ES-I3 (cell line): ENCODE results near the gene SMYD3.

Experiments used
- H3K36me3 ChIP-seq: 2 replicates; pipeline ENCODE4 v1.6.1; 2013; ENCODE audit warnings: mild to moderate bottlenecking, low read length, control low read depth, moderate library complexity; ENCODE audit not compliant: insufficient read depth
- H3K4me1 ChIP-seq: 2 replicates; pipeline ENCODE4 v1.6.1; 2013; ENCODE audit warnings: mild to moderate bottlenecking, control low read depth, low read length; ENCODE audit not compliant: insufficient read depth
- H3K9ac ChIP-seq: 2 replicates; pipeline ENCODE4 v1.6.1; 2013; ENCODE audit warnings: low read depth, mild to moderate bottlenecking, low read length, moderate library complexity
- H3K9me3 ChIP-seq: 2 replicates; pipeline ENCODE4 v1.6.1; 2013; ENCODE audit warnings: mild to moderate bottlenecking, low read length, moderate library complexity; ENCODE audit not compliant: control insufficient read depth, insufficient read depth

Gene SMYD3

DNA sequence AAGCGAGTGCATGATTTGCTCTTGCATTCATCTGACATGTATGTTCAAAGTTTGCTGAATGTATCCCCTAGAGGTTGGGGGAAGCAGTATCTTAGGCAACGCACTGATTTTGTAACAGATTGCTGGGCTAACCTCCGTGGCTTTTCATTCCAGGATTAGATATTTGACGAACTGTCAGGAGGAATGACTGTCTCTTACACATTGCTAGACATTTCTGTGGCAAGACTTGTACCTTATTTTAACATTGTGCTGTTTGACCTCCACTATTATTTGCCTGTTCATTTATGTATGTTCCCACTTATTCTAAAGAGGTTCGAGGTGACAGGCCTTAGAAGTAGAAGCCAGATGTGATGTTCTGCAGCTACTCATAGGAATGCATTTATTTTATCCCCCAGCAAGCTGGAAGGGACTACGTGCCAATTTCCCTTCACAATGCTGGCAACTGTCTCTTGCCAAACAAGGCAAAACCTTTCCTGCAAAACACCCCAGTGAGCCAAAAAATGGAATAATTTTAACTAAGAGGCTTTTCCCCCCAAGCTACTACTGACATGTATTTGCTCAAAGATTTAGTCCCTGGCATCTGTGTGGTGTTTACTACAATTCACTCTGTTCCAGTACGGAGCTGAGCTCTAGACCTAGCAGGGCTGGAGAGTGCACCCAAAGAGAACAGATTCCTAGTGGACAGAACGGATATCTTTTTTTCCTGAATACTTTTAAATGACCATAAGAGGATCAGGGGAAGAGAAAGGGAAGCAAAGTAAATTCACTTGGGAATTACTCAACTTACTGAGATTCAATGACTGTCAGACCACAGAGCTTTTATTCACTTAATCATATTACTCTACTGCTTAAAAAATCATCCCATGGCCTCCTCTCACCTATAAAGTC lies 646.2 kb downstream of the SMYD3 start:
- Histone ChIP-seq H3K4me1 (peaks cover under 1% of the 10 kb centered on the region; the same call in 1 of the 2 replicates), H3K36me3 (no peaks in the 10 kb centered on the region), H3K9me3 (no peaks in the 10 kb centered on the region), H3K9ac (no peak overlapping the region)

DNA sequence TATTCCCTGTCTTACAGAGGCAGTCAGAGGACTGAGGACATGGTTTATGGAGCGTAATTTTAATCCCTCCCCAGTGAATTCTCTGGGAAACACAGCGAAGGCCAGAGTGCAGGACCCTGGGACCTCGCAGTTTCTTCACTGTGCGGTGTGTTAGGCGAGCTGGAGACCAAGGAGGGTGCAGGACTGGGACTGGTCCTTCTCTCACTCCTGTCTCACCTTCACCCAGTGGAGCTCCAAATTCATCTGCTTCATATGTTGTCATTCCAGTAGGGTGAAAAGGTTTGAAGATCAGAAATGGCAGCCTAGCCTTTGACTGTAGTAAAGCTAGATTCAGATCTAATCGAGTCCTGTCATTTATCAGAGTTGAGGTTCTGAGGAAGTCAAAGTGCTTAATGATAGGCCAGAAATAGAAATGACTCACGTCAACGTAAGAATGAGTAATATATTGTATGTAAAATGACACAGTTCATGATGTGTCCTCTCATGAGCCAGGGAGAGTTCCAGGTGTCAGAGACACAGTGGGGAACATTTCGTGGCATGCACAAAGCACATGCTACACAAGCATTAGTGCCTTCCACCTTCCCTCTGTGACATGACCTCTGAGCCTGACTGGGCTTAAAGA lies 647.5 kb downstream of the SMYD3 start:
- Histone ChIP-seq H3K36me3 (no peaks in the 10 kb centered on the region; the same call in 1 of the 2 replicates), H3K9ac (no peak overlapping the region), H3K9me3 (no peaks in the 10 kb centered on the region), H3K4me1 (peaks cover 7% of the 10 kb centered on the region; the same call in 1 of the 2 replicates)

DNA sequence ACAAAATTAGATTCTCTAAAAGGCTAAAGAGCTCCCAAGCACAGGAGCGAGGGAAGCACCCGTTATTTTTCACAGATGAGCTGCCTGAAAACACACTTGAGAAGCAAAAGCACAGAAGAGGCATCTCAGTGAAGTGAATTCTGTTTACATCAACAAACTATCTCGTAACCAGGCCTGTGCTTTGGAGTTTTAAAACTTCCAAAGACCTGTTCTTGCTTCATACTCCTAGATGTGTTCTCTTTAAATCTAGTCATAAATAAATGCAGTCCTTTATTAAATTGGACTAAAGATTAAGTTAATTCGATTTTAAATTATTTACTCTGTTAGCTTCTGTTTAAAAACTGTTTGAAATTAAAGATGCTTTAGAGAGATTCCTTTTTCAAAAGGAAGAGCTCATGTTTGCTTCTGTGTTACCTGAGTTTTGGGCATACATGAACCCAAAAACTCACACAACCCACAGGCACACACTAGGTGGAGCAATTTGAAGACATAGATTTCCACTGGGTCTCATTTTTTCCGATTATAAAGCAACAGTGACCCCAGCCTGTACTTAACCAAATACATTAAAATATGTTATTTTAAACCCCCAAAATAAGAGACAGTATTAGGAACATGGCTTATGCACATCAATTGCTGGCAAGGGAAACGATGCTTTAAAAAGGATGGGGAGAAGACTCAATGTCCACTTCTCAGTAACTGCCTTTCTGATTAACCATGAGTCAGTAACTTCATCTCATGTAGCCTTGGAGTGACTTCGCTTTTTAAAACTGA lies 648.2 kb downstream of the SMYD3 start:
- no peak overlapping the region for H3K9ac ChIP-seq
- no peaks in the 10 kb centered on the region; the same call in 1 of the 2 replicates for H3K36me3 ChIP-seq
- H3K4me1 ChIP-seq, result peaks cover 7% of the 10 kb centered on the region; the same call in 1 of the 2 replicates
- H3K9me3 ChIP-seq, result no peaks in the 10 kb centered on the region

DNA sequence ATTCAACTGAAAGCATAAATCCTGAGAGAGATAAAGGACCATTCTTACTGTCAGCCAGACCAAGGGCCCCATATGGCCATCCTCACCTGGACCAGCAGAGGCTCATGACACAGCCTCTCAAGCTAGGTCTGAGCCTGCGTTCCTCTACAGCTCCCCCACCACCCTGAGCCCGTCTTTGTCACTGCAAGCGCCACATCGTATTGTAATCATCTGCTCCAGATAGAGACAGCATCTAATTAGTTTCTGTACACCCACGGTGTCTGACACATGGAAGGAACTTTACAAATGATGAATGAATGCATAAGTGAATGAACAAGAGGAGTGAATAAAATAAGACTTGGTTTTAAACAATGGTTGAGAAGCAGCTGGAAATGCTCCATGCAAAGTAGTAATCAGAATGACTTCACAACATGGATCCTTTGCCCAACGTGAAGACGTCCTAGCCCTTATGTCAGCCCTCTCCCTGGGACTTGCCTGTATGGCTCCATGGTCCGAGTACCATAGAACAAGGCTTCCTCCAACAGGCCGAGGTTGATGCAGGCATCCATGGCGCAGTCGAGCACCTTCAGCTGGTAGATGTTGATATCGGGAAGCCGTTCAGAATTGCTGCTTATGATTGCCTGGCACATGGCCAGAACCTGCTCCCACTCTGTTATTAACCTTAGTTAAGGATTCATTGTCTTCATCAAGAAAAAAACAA lies 648.9 kb downstream of the SMYD3 start:
- Histone ChIP-seq H3K36me3 (no peaks in the 10 kb centered on the region; the same call in 1 of the 2 replicates), H3K9me3 (no peaks in the 10 kb centered on the region), H3K9ac (no peak overlapping the region), H3K4me1 (peaks cover 7% of the 10 kb centered on the region; the same call in 1 of the 2 replicates)

DNA sequence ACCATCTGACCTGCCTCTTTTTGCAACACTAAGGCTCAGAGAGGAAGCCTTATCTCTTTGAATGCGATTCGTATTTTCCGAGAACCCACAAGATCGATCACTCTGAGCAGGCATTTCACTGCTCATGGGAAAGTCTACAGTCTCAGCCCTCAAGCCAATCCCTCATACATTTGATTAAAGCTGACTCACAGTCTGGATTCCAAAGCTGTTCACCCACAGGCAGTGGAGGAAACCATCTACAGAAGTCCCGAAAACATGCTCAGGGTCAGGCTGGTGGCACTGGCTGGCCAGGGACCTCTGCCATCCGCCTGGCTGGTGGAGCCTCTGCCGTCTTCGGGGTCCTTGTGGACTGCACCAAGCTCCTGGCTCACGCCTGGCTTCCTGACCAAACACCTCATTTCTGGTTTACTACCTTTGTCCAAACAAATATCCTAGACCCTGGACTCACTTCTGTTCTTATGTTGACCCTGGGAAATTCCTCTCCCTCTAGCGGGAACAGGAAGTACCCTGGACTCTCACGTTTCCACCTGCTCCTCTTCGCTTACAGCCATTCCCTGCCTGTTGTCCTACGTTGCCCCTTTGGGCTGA lies 650.0 kb downstream of the SMYD3 start:
- H3K36me3 ChIP-seq, result no peaks in the 10 kb centered on the region; the same call in 1 of the 2 replicates
- no peaks in the 10 kb centered on the region for H3K9me3 ChIP-seq
- no peak overlapping the region for H3K9ac ChIP-seq
- H3K4me1 ChIP-seq, result peaks cover 7% of the 10 kb centered on the region; the same call in 1 of the 2 replicates

DNA sequence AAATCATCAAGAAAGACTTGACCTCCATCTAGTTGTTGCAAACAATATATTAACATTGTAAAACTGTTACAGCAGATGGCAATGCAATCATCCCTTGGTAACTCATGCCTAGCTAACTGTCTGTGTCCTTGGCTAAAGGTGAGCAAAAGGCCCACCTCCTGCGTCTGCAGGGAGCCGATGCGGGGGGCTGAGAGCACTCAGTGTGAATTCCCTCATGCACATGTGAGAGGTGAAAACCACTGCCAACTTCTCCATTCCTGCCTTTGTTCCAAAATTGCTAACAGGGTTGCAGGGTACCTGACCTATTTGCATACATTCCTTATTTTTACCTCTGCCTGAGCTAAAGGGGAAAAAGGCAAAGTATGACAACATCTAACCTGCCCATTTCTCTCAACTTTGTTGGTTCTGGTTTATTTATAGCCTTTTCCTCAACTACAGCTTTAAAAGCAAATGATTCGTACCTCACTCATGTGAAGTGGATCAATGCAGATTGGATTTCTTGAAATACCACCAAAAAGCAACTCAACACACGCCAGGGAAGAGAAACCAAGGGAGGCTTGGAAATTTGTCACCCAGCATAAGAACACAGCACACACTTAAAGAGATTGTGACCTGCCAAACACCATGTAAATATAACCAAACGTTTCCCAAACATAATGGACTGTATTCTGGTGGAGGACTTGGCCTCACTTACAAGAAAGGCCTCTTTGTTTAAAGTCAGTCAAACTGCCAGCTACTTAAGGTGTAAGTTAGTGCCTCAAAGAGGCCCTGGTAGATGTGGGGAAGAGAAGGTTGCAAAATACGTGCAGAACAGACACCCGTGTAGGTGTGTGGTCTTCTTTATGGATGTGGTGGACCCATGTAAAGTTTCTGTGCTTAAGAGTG lies 651.0 kb downstream of the SMYD3 start:
- H3K36me3 ChIP-seq, result no peaks in the 10 kb centered on the region; the same call in 1 of the 2 replicates
- H3K9me3 ChIP-seq, result no peaks in the 10 kb centered on the region
- H3K9ac ChIP-seq, result no peak overlapping the region
- peaks cover 7% of the 10 kb centered on the region; the same call in 1 of the 2 replicates for H3K4me1 ChIP-seq

DNA sequence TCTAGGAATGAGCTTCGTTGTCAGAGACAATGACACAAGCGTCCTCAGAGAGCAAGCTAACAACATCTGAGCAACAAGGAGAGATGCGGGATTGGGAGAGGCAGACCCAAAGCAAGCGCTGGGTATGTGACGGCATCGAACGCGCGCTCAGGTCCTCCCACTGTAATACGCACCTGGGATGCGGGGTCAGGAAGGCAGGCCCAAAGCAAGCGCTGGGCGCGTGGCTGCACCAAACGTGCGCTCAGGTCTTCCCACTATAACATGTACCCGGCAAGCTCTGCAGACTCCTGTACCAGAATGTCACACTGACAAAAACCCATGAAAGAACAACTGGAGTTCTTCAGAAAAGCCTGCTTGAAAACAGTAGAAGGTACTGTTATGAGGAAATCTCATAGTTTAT lies 653.8 kb downstream of the SMYD3 start:
- no peak overlapping the region for H3K9ac ChIP-seq
- H3K9me3 ChIP-seq, result no peaks in the 10 kb centered on the region
- H3K36me3 ChIP-seq, result no peaks in the 10 kb centered on the region; the same call in 1 of the 2 replicates
- H3K4me1 ChIP-seq, result peaks cover 7% of the 10 kb centered on the region; the same call in 1 of the 2 replicates

DNA sequence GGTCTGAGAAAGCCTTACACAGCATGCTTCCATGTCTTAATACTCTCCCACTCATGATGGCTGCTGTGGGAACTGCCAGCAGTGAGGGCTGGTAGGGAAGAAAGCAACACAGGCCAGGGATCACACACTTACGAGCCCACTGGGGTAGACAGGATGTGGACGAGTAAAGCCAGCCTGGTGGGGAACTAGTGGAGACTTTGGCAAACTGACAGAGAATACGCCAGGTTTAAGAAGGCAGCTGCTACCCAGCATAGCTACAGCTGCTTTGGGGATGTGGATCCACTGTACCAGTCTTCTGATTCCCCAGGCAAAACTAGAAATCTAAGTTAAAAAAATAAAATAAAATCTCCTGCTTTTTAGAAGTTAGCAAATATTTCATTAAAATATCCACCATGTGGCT lies 664.0 kb downstream of the SMYD3 start:
- Histone ChIP-seq H3K9ac (no peak overlapping the region), H3K4me1 (no peaks in the 10 kb centered on the region), H3K9me3 (no peaks in the 10 kb centered on the region; the same call in 1 of the 2 replicates), H3K36me3 (no peaks in the 10 kb centered on the region)

- peaks cover 6% of the 10 kb centered on the region; the same call in 1 of the 2 replicates for H3K4me1 ChIP-seq
- no peaks in the 10 kb centered on the region for H3K36me3 ChIP-seq
- no peak overlapping the region for H3K9ac ChIP-seq
- no peaks in the 10 kb centered on the region for H3K9me3 ChIP-seq
These were observed 665.0 kb downstream of the SMYD3 start for GRCh38 chr1:245842106-245842505.

DNA sequence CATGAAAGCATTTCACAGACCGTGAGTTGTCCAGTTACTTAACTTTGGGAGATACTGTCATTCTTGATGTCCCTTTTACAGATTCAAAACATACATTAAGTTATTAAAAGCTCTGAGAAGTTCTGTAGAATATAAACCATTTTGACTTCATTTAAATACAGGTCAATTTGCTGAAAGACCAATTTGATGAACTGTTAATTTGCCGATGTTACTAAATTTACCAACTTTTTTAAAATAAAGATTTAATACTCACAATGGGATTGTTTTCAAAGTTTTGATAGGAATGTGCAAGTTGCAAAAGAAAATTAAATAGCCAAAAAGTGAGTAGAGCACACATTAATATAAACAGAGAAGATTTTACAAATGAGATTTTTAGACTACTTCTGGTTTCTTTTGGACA lies 666.1 kb downstream of the SMYD3 start:
- no peaks in the 10 kb centered on the region for H3K9me3 ChIP-seq
- peaks cover 6% of the 10 kb centered on the region; the same call in 1 of the 2 replicates for H3K4me1 ChIP-seq
- H3K9ac ChIP-seq, result no peak overlapping the region
- no peaks in the 10 kb centered on the region for H3K36me3 ChIP-seq

DNA sequence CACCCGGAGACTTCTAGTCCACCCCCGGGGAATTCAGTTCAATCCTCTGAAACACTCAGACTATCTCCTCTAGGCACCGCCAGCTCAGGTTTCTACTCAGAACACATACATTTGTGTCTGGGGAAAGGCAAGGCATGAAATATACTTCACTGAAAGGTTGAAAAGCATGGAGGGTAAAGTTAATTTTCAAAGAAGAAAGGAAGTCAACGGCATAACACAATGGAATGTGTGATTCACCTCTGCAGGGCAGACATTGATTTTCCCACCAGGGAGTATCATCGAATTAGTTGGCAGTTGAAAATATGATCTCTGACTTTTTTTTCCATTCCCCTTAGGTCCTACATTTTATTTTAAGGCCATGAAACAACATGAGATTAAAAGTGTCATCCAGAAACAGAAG lies 669.4 kb downstream of the SMYD3 start:
- Histone ChIP-seq H3K9ac (no peak overlapping the region), H3K36me3 (no peaks in the 10 kb centered on the region), H3K4me1 (peaks cover 6% of the 10 kb centered on the region; the same call in 1 of the 2 replicates), H3K9me3 (no peaks in the 10 kb centered on the region)

DNA sequence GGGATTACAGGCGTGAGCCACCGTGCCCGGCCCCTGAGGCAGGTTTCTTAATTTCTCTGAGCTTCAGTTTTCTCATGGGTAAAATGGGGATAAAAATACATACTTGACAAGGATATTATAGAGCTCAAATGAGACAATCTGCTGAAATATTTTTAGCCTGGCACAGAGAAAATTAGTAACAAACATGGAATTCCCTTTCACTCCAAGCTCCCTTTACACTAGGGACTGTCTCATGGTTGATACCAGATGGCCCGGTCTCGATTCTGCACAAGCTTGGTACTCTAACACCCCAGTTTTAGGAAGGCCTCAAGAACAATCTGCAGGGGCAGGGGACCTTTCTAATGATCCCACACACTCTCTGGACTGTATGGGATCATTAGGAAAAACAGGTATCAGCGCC lies 671.7 kb downstream of the SMYD3 start:
- Histone ChIP-seq H3K9ac (no peak overlapping the region), H3K36me3 (no peaks in the 10 kb centered on the region), H3K9me3 (no peaks in the 10 kb centered on the region), H3K4me1 (peaks cover 6% of the 10 kb centered on the region; the same call in 1 of the 2 replicates)

DNA sequence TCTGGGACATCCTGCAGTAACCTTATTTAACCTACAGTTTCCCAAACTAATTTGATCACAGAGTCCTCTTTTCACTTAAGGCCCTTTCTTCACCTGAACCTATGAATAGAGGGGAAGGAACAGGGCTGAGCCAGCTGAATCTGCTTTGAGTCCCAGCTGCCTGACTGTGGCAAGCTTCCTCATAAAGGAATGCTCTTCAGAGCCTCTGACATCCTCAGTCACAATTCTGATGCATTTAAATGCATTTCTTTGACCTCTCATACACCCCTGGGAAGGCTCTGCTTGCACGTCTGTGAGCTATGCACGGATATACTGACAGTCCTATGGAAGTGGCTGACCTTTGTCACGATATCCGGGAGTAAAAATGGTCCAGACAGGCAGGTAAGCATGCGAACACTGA lies 673.1 kb downstream of the SMYD3 start:
- Histone ChIP-seq H3K9me3 (no peaks in the 10 kb centered on the region), H3K36me3 (no peaks in the 10 kb centered on the region), H3K9ac (no peak overlapping the region), H3K4me1 (peaks cover 6% of the 10 kb centered on the region; the same call in 1 of the 2 replicates)
